NT2/D1 (cell line): ENCODE results near the gene TRIM68.

Source experiments
- DNase-seq: peaks from one replicate; pipeline ENCODE4 v3.0.0-alpha.2; 2011; ENCODE audit warnings: low read depth, low spot score
- H3K27me3 ChIP-seq: 2 replicates; pipeline ENCODE4 v1.6.0; 2011; ENCODE audit warnings: mild to moderate bottlenecking; ENCODE audit not compliant: insufficient read length, insufficient read depth
- H3K36me3 ChIP-seq: 2 replicates; pipeline ENCODE4 v1.6.1; 2011; ENCODE audit warnings: mild to moderate bottlenecking, low read length, mixed read lengths; ENCODE audit not compliant: insufficient read depth, insufficient read length
- H3K4me1 ChIP-seq: 2 replicates; pipeline ENCODE4 v1.5.1; 2011; ENCODE audit not compliant: insufficient read depth, insufficient read length
- H3K4me3 ChIP-seq: 2 replicates; pipeline ENCODE4 v1.5.1; 2011; ENCODE audit warnings: low read depth; ENCODE audit not compliant: insufficient read length
- H3K9ac ChIP-seq: 2 replicates; pipeline ENCODE4 v1.6.0; 2011; ENCODE audit warnings: low read depth; ENCODE audit not compliant: insufficient read length
- H3K9me3 ChIP-seq: 2 replicates; pipeline ENCODE4 v1.5.1; 2011; ENCODE audit warnings: mild to moderate bottlenecking, low read length; ENCODE audit not compliant: insufficient read depth
- SUZ12 ChIP-seq: IDR thresholded peaks from 2 replicates; pipeline ENCODE4 v1.6.1; 2011; ENCODE audit not compliant: insufficient read length, insufficient read depth; ENCODE audit errors: extremely low read depth
- YY1 ChIP-seq: IDR thresholded peaks from 2 replicates; pipeline ENCODE4 v1.6.1; 2011; ENCODE audit not compliant: insufficient read length, insufficient read depth
- ZNF274 ChIP-seq: IDR thresholded peaks from 2 replicates; pipeline ENCODE4 v1.6.1; 2011; ENCODE audit warnings: mild to moderate bottlenecking, low read depth, low read length

Gene TRIM68

GRCh38 chr11:4643076-4643475, 35.0 kb upstream of the TRIM68 start:
- no peaks in the 10 kb centered on the region for H3K36me3 ChIP-seq
- TF ChIP-seq SUZ12 (no peak), YY1 (no peak), ZNF274 (no peak)
- H3K4me3 ChIP-seq, result no peak overlapping the region
- H3K9me3 ChIP-seq, result no peaks in the 10 kb centered on the region
- no peaks in the 10 kb centered on the region for H3K27me3 ChIP-seq
- no peak for DNase-seq
- H3K9ac ChIP-seq, result no peak overlapping the region
- H3K4me1 ChIP-seq, result no peaks in the 10 kb centered on the region

- TF ChIP-seq SUZ12, result no peak
- no peak for TF ChIP-seq YY1
- no peak for TF ChIP-seq ZNF274
- no peak for DNase-seq
- no peaks in the 10 kb centered on the region for H3K36me3 ChIP-seq
- no peak overlapping the region for H3K9ac ChIP-seq
- no peak overlapping the region for H3K4me3 ChIP-seq
- no peaks in the 10 kb centered on the region for H3K9me3 ChIP-seq
- peaks cover 6% of the 10 kb centered on the region for H3K27me3 ChIP-seq
- H3K4me1 ChIP-seq, result peaks cover 2% of the 10 kb centered on the region
Observed at GRCh38 chr11:4642043-4642442, 34.0 kb upstream of the TRIM68 start.

GRCh38 chr11:4641501-4641900, 33.5 kb upstream of the TRIM68 start:
- Histone ChIP-seq H3K4me1 (peaks cover 2% of the 10 kb centered on the region), H3K27me3 (peaks cover 8% of the 10 kb centered on the region), H3K36me3 (no peaks in the 10 kb centered on the region), H3K9ac (no peak overlapping the region), H3K9me3 (no peaks in the 10 kb centered on the region), H3K4me3 (no peak overlapping the region)
- TF ChIP-seq ZNF274, result no peak
- TF ChIP-seq SUZ12, result no peak
- no peak for TF ChIP-seq YY1
- no peak for DNase-seq

- Histone ChIP-seq H3K9me3 (no peaks in the 10 kb centered on the region), H3K4me3 (no peak overlapping the region), H3K4me1 (peaks cover 2% of the 10 kb centered on the region), H3K36me3 (no peaks in the 10 kb centered on the region), H3K9ac (no peak overlapping the region), H3K27me3 (peaks cover 8% of the 10 kb centered on the region)
- no peak for DNase-seq
- TF ChIP-seq ZNF274 (no peak), YY1 (no peak), SUZ12 (no peak)
Observed at GRCh38 chr11:4639931-4640330, 31.9 kb upstream of the TRIM68 start.

- no peak for DNase-seq
- Histone ChIP-seq H3K27me3 (peaks cover 8% of the 10 kb centered on the region), H3K4me3 (no peak overlapping the region), H3K9ac (no peak overlapping the region), H3K4me1 (peaks cover 2% of the 10 kb centered on the region), H3K9me3 (no peaks in the 10 kb centered on the region), H3K36me3 (no peaks in the 10 kb centered on the region)
- no peak for TF ChIP-seq SUZ12
- TF ChIP-seq YY1, result no peak
- no peak for TF ChIP-seq ZNF274
Observed at GRCh38 chr11:4637662-4638047, 29.6 kb upstream of the TRIM68 start.

GRCh38 chr11:4636962-4637661, 29.1 kb upstream of the TRIM68 start, which contains the start of gene OR51D1:
OR51D1 (plus strand) TSS chr11:4637477; CDS start chr11:4639791, 2,314 bp downstream.
- Histone ChIP-seq H3K9me3 (no peaks in the 10 kb centered on the region), H3K4me1 (peaks cover 2% of the 10 kb centered on the region), H3K4me3 (no peak within 1 kb of the TSS), H3K36me3 (no peaks in the 10 kb centered on the region), H3K27me3 (peaks cover 8% of the 10 kb centered on the region), H3K9ac (no peak within 1 kb of the TSS)
- TF ChIP-seq SUZ12, result no peak
- no peak for TF ChIP-seq YY1
- no peak for TF ChIP-seq ZNF274
- DNase-seq, result peak; percentile 67

GRCh38 chr11:4636136-4636535, 28.1 kb upstream of the TRIM68 start:
- DNase-seq, result no peak

More at GRCh38 chr11:4636136-4636535, 28.1 kb upstream of the TRIM68 start:
- Histone ChIP-seq H3K36me3 (no peaks in the 10 kb centered on the region), H3K9ac (no peak overlapping the region), H3K4me1 (peaks cover 2% of the 10 kb centered on the region), H3K27me3 (peaks cover 8% of the 10 kb centered on the region), H3K9me3 (no peaks in the 10 kb centered on the region), H3K4me3 (no peak overlapping the region)
- TF ChIP-seq SUZ12, result no peak
- TF ChIP-seq ZNF274, result no peak
- no peak for TF ChIP-seq YY1
